Prostate gland (tissue), 2 donors: Measurements from ENCODE around the gene UGT1A6.

Experiments used
- POLR2A ChIP-seq: fragments of 450-650 bp; IDR thresholded peaks from one replicate; pipeline ENCODE4 v1.6.1; 2016; ENCODE audit warnings: antibody characterized with exemption, mild to moderate bottlenecking
- POLR2AphosphoS5 ChIP-seq: sonication (generic); formaldehyde crosslinking; IDR thresholded peaks from one replicate; pipeline ENCODE4 v1.6.1; 2017; ENCODE audit warnings: antibody characterized with exemption
- TF ChIP-seq, protein P1 (sequence below), 4 experiments: fragments of 200-600 bp in 2 of 4; fragments of 450-650 bp in 2 of 4; sonication (generic) in 2 of 4; IDR thresholded peaks; 1 replicate in 3 of 4; 2 replicates in 1 of 4; pipeline ENCODE4 v1.5.1; 2016 to 2019; ENCODE audit warnings: antibody characterized with exemption in 4 of 4, mild to moderate bottlenecking in 2 of 4, moderate library complexity in 2 of 4

DNA sequence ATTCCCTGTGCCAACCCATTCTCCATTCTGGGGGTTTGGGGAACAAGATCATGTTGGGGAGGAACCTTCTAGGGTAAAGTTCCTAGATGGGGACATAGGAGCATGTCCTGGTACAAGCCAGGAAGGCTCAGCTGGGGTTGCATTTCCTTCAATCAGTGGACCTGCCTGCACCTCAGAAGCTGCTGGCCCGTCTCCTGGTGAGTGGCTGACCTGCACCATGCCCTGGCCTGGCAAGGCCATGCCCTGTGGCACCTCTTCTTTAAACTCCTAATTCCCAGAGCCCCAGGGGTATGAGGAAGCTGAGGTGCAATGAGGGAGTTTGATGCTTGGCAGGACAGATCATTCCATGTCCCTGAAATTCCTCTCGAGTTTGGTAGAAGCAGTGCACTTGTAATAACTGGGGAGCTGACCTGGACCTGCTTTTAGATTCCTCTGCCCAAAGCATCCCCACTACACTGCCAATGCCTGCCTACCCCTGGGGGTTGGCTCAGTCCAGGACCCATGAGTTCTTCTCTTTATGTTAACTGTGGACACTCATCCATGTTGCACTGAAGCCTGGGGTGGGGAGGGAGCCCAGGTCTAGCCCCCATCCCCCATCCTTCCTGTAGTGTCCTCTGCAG is 110.7 kb downstream of the UGT1A6 start:
- no peak for TF ChIP-seq POLR2AphosphoS5
- TF ChIP-seq, protein P1, sequence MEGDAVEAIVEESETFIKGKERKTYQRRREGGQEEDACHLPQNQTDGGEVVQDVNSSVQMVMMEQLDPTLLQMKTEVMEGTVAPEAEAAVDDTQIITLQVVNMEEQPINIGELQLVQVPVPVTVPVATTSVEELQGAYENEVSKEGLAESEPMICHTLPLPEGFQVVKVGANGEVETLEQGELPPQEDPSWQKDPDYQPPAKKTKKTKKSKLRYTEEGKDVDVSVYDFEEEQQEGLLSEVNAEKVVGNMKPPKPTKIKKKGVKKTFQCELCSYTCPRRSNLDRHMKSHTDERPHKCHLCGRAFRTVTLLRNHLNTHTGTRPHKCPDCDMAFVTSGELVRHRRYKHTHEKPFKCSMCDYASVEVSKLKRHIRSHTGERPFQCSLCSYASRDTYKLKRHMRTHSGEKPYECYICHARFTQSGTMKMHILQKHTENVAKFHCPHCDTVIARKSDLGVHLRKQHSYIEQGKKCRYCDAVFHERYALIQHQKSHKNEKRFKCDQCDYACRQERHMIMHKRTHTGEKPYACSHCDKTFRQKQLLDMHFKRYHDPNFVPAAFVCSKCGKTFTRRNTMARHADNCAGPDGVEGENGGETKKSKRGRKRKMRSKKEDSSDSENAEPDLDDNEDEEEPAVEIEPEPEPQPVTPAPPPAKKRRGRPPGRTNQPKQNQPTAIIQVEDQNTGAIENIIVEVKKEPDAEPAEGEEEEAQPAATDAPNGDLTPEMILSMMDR (IDR thresholded peaks at IDR 0.05), result no peak
- TF ChIP-seq POLR2A, result no peak
